ENCODE measurements around the gene AGAP1.

Gene AGAP1

DNA sequence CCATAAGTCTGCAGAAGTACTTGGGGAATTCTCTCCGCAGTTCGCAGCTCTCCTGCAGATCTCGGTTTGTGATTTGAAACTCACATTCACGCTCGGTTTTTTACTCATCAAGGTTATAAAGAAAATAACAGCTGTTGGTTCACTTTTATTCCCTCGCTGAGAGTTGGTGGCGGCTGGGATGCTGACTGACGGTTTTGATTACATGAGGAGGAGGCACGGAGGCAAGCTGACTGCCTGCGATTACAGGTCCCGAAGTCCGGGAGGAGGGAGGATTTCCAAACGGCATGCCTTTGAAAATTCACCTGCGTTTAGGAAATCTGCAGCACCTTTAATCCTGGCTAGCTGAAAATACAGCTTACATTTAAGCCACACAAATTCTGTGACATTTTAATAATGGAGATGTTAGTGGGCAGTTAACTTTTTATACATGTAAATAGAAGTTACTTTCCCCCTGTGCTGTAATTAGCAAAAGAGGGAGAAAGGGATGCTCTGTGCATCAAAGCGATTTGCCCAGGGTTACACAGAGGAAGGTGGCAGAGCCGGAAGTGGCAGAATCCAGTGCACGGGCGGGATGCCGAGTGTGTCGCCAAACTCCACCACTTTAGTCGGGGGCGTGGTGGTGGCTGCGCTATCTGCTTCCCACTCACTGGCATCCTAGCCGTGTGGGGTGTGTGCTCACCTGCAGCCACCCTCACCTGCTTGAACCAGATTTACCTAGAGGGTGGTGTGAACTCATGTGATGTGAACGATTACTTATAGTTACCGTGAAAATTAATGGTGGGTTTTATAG lies 14.7 kb downstream of the AGAP1 start:
- no peak for DNase-seq

DNA sequence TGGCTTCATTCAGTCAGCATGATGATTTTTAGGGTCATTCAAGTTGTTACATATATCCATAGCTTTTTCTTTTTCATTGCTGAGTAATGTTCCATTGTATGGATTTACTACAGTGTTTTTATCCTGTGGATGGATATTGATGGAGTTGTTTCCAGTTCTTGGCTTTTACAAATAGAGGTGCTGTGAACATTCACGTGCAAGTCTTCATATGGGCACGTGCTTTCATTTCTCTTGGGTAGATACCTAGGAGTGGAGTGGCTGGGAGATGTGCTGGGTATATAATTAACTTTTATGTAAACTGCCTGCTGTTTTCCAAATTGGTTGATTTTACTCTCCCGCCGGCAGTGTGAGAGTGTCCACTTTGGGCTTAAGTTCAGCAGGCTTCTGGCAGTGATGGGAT lies 16.5 kb downstream of the AGAP1 start:
- no peak for DNase-seq

DNA sequence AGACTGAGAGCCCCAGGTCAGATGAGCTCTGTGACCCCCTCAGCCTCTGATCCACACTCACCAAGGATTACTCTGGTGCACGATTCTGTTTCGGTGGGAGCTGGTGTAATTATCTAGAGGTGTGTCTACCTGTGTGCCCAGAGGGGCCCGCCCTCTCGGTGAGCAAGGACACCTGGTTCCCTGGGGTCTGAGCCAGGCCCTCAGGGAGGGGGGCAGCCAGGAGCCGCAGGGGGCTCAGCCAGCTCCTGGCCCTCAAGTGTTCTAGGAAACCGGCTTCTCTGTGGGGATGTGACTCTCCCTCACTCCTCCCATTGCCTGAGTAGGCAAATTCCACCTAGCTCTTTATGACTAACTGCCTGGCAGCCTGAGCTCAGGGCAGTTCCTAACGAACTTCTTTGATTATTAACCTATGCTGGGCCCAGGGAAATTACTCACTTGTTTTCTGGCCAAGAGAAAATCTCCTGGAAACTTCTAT lies 17.4 kb downstream of the AGAP1 start:
- DNase-seq = no peak

DNA sequence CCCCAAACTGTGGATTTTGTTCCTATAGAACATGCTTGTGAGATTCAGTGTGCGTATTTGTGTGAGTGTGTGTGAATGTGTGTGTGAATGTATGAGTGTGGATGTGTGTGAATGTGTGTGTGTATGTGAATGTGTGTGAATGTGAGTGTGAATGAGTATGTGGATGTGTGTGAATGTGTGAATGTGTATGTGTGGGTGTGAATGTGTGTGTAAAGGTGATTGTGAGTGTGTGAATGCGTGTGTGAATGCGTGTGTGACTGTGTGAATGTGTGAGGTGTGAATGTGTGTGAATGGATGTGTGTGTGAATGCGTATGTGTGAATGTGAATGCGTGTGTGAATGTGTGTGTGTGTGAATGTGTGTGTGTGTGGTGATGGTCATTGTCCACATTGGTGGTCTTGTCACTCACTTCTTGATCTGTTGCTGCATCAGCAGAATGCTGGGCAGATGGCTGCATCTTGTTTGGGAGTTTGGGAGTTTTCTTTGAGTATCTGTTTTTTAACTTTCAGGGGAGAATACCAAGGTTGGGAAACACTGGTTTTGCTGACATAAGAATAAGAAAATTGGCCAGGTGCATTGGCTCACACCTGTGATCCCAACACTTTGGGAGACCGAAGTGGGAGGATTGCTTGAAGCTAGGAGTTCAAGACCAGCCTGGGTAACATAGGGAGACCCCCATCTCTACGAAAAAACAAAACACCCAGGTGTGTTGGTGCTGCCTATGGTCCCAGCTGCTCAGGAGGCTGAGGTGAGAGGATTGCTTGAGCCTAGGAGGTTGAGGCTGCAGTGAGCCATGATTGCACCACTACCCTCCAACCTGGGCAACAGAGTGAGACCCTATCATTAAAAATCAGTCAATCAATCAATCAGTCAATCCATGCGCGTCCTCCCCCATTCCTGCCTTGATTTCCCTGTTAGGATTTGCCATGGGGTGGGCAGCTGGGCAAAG lies 18.2 kb downstream of the AGAP1 start:
- no peak for DNase-seq

DNA sequence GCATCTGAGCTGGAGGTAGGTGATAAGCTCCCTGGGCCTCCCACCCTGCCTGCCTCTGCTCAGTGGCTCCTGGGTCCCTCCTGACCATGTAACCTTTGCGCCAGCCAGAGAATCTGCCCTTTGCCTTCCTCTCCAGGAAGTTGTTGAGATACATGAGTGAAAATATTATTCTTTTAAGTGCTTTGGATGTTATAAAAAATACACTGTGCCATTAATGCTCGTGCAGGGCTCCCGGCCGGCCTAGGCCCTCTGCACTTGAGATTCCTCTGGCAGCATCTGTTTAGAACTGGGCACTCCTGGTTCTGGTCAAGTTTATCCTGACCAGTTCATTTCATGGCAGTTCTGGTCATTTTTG lies 18.8 kb downstream of the AGAP1 start:
- no peak for DNase-seq

DNA sequence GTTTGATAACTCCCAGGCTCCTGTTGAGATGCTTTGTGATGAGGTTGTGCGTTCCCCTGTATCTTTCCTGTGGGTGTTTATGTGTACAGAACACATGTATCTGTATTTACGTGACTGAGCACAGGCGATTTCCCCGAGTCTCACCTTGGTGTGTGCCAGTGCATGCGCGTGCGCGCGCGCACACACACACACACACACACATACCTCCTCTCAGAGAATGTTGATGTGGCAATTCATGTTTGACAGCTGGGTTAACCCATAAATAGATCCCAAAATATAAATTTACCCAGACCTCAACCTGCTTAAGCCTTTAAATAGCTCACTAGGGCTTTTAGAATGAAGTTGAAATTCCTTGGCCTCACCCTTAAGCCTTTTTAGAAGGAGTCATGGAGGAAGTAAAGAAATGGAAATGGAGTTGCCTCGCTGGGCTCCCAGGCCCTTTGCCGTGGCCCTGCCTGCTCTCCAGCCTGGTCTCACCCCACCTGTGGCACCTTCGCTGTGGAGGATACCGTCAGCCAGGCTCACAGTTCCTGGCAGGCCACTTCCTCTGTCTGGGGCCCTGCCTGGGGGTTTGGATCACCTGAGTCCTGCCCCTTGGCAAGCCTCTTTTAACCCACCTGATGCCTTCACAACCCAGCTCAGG lies 20.3 kb downstream of the AGAP1 start:
- DNase-seq = no peak

DNA sequence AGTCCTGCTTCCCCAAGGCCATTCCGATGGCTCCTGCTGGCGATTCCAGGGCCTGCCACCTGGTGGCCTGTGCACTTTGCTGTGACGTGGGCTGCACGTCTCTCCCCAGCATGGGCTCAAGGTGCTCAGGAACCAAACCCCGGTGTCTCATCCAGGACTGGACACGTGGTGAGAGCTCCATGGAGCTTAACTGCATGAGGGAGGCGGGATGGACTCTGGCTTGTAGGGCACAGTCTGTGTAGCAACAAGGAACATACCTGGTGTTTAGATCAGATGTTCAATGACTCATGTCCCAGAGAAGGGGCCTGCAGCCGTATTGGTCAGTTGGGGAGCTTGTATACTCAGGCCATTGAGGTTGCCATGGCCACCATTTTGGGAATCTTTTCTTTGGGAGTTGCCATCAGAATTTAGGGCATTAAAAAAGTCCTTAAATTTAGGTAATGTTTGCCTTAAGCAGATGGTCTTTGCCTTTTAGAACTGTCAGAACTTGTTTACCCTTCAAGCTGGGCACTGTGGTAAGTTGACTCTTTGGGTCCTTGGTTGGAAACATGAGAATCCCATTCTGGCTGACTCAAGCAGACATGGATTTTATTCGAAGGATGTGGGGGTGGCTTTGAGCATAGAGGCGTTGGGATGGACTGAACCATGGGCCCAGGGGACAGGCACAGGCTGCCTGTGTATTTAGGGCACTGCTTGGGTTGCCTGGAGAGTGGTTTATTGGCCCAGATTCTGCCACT lies 21.0 kb downstream of the AGAP1 start:
- no peak for DNase-seq

DNA sequence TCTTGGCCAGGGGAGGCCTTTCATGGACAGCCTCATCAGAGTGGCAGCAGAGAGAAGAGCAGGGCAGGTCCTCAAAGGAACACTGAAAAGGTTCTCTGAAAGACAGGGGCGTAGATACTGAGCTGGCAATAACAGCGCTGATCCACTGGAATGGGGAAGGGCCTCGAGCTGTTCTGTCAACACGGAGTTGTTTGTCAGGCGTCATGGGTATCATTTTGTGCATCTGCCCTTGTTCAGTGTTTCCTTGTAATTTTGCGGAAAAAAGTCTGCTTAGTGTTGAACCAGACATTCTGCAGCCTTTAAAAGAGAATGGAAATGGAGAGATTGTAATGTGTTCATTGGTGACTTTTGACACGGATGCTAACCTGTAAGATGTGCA lies 21.5 kb downstream of the AGAP1 start:
- DNase-seq = no peak

DNA sequence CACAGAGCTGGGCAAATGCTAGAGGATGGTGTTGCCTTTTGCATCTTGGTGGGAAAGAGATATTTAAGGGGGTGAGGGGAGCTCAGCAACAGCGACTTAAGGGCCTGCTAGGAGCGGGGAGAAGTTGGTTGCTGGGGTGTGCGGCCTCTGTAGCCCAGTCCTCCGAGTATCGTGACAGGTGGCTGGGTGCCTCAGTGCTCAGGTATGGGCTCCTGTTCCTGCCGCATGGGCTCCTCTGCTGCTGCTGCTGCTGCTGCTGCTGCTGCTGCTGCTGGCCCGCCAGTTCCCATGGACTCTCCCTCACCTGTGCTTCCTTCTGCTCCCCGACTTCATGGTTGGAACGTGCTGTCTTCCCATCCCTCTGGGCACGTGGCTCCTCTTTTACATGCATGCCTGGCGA lies 22.0 kb downstream of the AGAP1 start:
- DNase-seq = no peak

DNA sequence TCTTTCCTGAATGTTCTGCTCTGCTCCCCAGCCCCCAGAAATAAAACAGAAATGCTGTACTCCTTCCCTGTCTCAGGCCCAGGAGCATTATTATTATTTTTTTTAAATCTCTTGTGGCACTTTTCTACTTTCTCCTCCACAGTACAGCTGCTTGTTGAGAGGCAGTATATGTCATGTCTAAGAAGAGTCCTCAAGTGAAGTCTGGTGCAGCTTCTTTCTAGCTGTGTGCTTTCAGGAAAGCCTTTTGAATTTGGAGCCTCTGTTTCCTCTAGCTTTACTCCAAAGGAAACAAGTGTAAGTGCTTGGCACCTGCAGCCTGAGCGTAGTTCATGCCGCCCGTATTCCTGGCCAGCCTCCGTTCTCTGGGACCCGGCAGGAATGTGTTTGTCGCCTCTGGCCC lies 22.4 kb downstream of the AGAP1 start:
- no peak for DNase-seq

DNA sequence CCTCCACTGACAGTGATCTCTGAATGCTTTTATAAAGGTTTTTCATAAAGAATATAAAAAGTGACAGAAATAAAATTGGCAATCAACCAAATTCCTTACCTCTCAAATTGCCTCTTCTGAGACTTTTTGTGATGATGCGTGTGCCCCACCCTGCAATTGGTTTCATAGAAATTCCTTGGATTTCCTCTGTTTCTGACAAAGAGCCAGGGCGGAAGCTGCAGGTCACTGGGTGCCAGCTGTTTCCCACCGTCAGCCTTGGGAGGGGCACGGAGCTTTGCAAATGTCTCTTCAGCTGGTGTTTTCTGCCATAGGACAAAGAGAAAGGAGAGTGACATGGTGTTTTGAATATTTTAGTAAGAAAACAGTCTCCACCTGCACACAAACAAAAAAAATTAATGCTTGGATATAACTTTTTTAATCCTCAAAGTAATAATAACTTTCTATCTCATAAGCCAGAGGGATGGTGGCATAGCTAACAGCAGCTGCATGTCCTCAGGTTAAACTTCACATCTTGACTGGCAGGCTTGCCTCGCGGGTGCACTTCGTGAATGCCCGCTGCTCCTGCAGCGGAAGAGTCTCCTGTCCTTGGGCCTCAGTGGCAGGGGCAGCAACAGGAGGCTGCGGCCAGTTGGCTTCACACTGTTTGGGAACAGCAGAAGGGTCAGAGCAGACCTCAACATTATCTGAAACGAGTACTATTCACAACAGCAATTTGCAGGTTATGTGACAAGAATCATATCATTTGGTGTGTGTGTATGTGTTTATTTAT lies 24.7 kb downstream of the AGAP1 start:
- no peak for DNase-seq

DNA sequence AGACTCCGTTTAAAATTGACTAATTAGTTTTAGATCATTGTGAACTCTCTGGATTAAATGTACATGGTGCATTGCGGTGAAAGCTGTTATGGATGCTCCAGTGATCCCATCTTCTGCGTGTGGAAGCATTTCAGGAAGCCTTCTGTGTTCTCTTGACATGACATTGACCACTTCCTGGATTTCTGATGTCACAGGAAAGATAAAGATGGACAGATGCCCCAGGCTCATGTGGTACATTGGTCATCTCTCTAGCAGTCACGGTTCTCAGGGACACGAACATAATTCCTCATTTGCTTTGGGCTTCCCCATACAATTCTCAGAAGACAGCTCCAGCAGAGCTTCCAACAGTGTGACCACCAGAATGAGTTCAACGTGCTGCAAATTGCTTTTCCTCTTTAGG lies 26.9 kb downstream of the AGAP1 start:
- no peak for DNase-seq

DNA sequence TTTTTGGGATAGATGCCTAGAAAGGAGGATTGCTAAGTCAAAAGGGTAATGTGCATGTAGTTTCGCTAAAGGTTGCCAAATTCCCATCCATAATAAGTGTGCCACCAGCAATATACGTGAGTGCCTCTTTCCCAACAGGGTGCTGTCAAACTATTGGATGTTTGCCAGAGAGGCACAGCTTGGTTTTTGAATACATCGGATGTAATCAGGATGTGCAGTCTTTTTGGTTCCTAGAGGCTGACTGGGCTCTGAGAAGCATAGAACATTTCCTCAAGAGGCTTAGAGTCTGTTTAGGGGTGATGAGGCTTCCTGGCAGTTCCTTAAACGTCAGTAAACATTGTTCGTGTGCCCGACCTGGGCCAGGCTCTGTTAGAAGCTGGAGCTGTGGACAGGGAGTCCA lies 28.0 kb downstream of the AGAP1 start:
- DNase-seq = no peak

DNA sequence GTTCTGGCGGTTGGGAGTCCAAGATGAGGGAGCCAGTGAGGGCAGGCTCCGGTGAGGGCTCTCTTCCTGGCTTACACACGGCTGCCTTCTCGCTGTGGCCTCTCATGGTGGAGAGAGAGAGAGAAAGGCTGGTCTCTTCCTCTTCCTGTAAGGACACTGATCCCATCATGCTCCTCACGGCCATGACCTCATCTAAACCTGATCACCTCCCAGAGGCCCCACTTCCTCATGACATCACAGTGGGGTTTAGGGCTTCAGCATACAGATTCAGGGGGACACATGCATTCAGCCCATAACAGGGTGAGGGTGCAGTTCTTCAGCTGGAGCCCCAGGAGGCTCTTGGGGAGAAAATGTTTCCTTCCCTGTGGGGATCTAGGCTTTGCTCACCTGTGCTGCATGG lies 29.2 kb downstream of the AGAP1 start:
- no peak for DNase-seq

DNA sequence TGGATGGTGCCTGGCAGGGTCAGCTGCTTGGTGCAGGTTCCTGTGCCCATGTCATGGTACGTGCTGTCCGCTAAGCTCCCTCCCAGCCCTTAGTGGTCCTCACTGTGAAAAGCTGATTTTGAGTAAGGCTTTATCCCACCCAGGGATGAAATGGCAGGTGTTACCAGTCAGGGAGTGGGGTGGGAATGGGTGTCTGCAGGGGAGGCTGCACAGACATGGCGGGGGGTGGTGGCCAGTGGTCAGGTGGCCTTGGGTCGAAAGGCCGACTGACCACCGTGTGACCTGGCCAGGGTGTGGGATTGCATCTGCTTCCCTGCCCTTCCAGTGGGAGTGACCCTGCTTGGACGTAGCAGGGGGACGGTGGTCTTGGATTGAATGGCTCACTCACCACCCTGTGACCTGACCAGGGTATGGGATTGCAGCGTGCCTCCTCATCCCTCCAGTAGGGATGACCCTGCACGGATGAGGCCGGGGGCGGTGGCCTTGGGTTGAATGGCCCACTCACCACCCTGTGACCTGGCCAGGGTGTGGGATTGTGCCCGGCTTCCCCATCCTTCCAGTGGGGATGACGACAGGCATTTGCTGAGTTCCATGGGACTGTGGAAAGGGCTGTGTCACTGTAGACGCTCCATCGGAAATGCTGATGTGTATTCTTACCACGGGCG lies 29.8 kb downstream of the AGAP1 start:
- no peak for DNase-seq

DNA sequence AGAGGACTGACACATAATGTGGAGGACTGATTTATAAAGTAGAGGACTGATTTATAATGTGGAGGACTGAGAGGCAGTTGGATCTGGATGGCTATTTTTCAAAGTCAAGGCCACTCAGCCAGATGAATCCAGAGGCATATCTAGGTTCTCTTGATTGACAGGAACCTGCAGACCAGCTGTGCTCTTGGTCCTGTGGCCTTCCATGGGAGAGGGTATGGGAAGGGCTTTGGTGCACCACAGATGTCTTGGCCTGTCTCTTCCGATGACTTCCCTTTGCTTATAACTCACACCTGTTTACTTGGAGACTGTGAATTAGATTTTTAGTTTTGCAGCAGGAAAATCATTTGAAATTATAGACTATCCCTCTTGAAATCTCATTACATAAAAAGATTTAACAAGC lies 32.3 kb downstream of the AGAP1 start:
- no peak for DNase-seq

DNA sequence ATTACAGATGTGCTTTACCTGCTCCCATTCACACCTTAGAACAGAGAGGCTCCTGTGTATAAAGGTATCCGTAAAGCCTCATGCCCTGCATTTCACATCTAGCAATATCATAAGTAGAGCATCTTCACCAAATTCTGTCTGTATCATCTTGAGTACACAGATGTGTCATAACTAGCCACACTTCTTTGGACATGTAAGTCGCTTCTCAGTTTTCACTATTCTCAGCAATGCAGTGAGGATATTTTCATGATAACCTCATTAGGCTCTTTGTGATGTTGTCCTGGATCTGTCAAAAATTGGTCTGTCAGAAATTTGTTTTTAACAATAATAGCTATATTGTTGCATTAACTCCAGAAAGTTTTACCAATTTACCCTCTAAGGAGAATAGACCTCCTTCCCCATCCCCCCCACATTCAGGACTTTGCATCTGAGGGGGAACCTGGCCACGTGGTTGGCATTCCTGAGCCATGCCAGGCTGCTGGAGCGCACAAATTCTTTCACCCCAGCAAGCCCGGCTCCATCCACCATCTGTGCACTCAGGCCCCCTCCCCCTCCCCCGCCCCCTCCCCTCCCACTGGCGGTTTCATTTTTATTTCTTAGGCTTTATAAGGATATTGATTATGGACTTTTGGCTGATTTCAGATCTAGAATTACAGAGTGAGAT lies 34.1 kb downstream of the AGAP1 start:
- DNase-seq = no peak

DNA sequence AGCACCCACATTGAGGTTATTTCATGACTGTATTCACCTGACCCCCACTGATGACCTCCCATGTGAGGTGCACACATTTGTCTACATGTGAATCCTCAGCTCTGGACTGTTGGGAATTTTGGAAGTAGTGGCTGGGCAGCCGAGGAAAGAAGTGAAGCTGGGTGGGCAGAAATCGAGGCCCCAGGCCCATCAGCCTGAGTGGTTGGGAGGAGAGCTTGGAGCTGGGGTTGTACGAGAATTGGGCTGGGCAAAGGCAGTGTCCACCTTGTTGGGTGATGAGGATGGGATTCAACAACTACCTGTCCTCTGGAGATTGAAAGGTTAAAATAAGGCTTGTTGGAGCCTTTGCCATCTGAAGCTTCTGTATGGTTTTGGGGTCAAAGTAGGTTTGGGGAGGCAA lies 35.8 kb downstream of the AGAP1 start:
- DNase-seq = no peak

DNA sequence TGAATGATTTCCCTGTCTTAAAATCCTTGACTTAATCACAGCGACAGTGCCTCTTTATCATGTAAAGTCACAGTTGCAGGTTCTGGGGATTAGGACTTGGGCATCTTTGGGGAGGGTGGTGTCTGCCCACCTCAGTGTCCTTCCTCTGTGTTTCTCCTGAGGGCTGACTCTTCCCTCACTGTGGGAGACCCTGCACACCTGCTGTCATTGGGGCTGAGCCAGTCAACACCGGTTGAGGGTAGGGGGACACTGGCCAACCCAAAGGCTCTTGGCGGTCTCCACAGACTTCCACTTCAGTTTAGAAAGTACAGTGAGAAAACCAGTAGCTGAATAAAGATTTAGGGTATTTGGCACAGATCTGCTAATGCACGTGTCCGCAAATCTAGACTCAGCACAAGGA lies 36.9 kb downstream of the AGAP1 start:
- no peak for DNase-seq

DNA sequence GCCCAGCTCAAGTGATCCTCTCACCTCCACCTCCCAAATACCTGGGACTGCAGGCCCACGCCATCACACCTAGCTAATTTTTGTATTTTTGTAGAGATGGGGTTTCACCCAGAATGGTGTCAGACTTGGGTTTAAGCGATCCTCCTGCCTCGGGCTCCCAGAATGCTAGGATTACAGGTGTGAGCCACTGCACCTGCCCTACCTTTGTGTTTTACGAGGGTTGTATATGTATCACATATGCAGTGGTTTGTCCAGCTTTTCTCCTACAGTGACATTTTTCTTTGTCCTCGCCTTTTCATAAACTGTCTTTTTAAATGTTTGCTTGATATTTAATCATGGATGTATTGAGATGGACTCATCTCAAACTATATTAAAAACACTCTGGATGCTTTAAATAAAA lies 38.5 kb downstream of the AGAP1 start:
- no peak for DNase-seq

DNA sequence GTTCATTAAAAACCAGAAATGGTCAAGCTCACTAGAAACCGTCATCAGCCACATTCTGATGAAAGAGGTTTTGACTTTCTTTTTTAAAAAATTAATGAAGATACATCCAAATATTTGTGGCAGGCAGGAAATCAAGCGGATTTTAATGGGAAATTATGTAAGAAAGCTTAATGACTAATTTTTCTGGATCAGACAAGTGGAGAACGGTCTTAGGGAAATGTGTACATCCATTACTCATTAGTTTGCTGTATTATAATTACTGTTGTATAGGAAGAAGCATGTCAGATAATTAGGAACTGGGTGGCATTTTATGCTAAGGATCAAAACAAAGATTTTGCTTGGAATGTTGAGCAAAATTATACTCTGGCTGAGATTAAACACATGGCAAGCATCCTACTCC lies 39.4 kb downstream of the AGAP1 start:
- DNase-seq = no peak
